ENCODE data around the gene PGAM2. TPM values are rescaled to one million over a fixed set of nuclear protein-coding genes. Genes with fewer than 3 reads are reported as not detected.

The PGAM2 gene
- total RNA-seq, 1 experiment from 2014 or later, result 8.7 TPM

DNA sequence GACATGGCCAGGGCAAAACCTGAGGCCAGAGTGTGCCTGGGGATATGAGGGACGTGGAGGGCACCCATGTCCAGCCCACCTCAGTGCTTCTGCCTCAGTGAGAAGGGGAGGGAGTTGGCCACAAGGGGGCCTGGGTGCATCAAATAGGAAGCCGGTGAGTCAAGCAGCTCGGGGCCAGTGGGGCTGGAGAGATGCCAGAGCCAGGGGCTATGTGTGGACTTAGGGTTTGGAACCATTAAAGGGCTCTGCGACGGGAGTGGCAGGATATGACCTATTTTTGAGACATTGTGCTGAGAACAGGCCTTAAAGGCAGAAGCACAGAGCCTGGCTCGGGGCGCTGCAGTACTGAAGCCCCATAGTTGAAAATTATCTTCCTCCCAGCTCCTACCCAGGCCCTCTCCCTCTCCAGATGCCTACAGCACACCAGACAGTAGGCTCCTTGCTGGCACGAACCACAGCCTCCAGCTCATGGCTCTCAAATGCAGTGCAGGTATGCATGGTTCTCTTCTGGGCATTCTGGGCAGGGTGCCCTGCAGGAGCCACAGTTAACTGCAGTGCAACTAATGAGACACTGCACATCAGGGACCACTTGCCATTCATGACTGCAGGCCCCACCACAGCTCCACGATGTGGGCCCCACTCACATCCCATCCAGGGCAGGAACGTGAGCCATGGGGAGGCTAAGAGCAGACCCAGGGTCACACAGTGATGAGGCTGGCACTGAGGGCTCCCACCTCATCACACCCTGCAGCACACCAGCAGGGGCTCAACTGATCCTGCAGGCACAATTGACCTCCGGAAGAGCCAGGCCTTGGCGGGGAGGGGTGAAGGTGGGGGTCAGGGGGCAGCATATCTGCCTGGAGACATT is 7.2 kb upstream of the PGAM2 start:
- Histone ChIP-seq H4K8ac (replicated peaks; ENCODE audit: insufficient read length, low read depth, low read length) (no peak overlapping the region), H4K5ac (ENCODE audit: insufficient read length, low read depth, low read length) (no peak overlapping the region), H3K4ac (ENCODE audit: low read depth, low read length) (no peak overlapping the region), H2AFZ (ENCODE audit: low read length) (no peak overlapping the region), H2BK20ac (ENCODE audit: low read depth, low read length, poor library complexity, severe bottlenecking) (no peak overlapping the region), H3K14ac (ENCODE audit: insufficient read depth, low read length) (no peak overlapping the region), H3K23me2 (ENCODE audit: insufficient read length, low read depth, low read length, poor library complexity, severe bottlenecking) (no peaks in the 10 kb centered on the region), H3K79me1 (ENCODE audit: insufficient read depth, low read depth, low read length, poor library complexity, severe bottlenecking) (no peaks in the 10 kb centered on the region), H3K4me1 (ENCODE audit: insufficient read depth, low read length) (no peaks in the 10 kb centered on the region), H3K23ac (ENCODE audit: insufficient read length, low read depth, low read length) (no peak overlapping the region), H2AK5ac (ENCODE audit: insufficient read length, low read length) (no peak overlapping the region), H3K56ac (ENCODE audit: insufficient read length, low read depth, low read length) (no peak overlapping the region), H3T11ph (ENCODE audit: low read length) (no peak overlapping the region), H2BK120ac (ENCODE audit: low read depth, low read length, poor library complexity, severe bottlenecking) (no peak overlapping the region), H3K9ac (ENCODE audit: extremely low read depth, insufficient read length, low read length) (no peak overlapping the region), H3K27me3 (ENCODE audit: insufficient read depth, low read length) (no peaks in the 10 kb centered on the region), H3K4me2 (ENCODE audit: insufficient read depth, insufficient read length, low read length) (no peak overlapping the region), H3K27ac (ENCODE audit: insufficient read length, low read depth, low read length) (no peak overlapping the region), H2BK5ac (ENCODE audit: insufficient read length, low read length) (no peak overlapping the region), H2BK15ac (ENCODE audit: low read depth, low read length) (no peak overlapping the region), H3K18ac (ENCODE audit: insufficient read length, low read depth, low read length) (no peak overlapping the region), H4K91ac (ENCODE audit: insufficient read length, low read depth, low read length) (no peak overlapping the region), H4K20me1 (ENCODE audit: control insufficient read depth, insufficient read depth, insufficient read length) (no peaks in the 10 kb centered on the region), H3K9me3 (ENCODE audit: control insufficient read depth, low read depth, low read length) (no peaks in the 10 kb centered on the region), H3K79me2 (ENCODE audit: insufficient read depth, low read length) (no peaks in the 10 kb centered on the region), H2BK12ac (ENCODE audit: insufficient read length, low read depth, low read length) (no peak overlapping the region)
- Mint-ChIP-seq H3K4me3 (peak overlapping the region in 1 of 2 experiments; percentile 22; a peak in 1 of 5 replicates), H3K4me1 (no peaks in the 10 kb centered on the region), H3K27me3 (ENCODE audit: low read depth) (peaks cover 22% of the 10 kb centered on the region), H3K9me3 (no peaks in the 10 kb centered on the region; a peak in 1 of 5 replicates), H3K36me3 (ENCODE audit: insufficient read depth in 1 of 3, low read depth in 3 of 3) (peaks cover 6 to 37% (median 34%) of the 10 kb centered on the region in 3 experiments), H3K27ac (peak overlapping the region in 1 of 3 experiments; percentile 31; a peak in 1 of 7 replicates)
- WGBS (ENCODE audit: extremely low coverage, insufficient read length, low lambda C conversion rate), result no CpG with 5 or more reads among the region's 12 CpGs
- peak; percentile 80 for DNase-seq
- TF ChIP-seq CTCF (conservative IDR thresholded peaks at IDR 0.05), result peak; percentile 78

Measured in H9 (cell line).